ENCODE measurements around the gene SFMBT2.
"Not testable (repeated sequence)": the region's sequence is repeated elsewhere in the genome, so short reads cannot be mapped to it uniquely, and the experiment has no call there.

The SFMBT2 gene

DNA sequence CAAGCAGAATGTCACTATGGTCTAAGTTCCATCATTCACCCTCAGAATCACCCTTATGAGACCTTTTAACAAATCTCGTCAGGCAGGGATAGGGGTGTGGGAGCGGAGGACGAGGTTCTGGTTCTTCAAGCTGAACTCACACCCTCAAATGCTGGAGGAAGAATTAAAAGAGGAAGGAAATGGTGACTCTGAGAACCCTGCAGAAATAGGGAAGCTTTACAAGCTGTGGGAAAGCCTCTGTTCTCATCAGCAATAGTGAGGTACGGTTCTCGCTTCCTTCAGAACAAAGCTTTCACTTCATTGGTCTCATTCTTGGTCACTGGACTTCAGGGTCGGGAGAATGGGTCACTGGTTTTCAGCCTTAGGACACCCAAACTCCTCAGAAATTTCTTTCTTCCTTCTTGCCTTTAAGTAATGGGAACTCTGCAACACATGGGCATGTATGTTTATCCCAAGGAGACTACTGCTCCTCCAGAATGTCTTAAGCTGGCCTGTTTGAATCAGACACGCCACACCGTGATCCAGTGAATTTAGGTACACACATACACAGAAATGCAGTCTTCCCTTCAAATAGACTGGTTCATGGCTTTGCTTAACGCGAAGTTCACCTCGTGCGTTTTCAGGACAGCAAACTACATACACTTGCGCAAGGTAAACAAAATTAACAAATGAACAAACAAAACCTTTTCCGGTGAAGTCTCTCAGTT, 226.0 kb downstream of the SFMBT2 start:
- DNase-seq (ENCODE audit: low read depth), result no peak

DNA sequence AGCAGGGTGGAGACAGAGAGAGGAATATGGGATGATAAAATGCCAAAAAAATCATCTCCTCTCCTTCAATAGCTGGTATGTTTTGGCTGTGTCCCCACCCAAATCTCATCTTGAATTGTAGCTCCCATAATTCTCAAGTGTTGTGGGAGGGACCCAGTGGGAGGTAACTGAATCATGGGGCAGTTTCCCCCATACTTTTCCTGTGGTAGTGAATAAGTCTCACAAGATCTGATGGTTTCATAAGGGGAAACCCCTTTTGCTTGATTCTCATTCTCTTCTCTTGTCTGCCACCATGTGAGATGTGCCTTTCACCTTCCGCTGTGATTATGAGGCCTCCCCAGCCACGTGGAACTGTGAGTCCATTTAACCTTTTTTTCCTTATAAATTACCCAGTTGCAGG, 226.7 kb downstream of the SFMBT2 start:
- DNase-seq (ENCODE audit: low read depth), result not testable (repeated sequence)

DNA sequence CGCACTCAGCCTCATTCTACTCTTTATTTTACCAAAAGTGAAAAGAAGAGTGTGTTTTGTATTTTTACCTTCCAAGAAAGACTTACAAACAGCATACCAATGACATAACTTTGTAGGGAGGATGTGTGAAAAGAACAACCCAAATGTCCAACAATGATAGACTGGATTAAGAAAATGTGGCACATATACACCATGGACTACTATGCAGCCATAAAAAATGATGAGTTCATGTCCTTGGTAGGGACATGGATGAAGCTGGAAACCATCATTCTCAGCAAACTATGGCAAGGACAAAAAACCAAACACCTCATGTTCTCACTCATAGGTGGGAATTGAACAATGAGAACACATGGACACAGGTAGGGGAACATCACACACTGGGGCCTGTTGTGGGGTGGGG, 228.5 kb downstream of the SFMBT2 start:
- DNase-seq (ENCODE audit: low read depth), result not testable (repeated sequence)

DNA sequence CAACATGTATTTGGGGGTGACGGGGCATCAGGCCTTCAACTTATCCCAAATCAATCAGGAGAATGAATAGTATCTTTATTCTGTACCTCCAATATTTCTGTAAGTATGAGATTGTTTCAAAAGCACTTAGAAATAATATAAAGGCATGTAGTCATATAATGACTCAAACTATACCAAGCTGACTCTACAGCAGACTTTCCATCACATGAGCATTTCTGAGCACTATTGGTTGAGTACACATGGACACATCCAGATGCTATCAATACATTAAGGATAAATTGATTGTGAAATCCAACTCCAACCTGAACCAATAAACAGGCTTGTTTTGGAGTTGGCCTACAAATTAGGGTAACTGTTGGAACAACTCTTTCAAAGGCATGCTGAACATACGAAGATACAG, 229.4 kb downstream of the SFMBT2 start:
- no peak for DNase-seq (ENCODE audit: low read depth)

DNA sequence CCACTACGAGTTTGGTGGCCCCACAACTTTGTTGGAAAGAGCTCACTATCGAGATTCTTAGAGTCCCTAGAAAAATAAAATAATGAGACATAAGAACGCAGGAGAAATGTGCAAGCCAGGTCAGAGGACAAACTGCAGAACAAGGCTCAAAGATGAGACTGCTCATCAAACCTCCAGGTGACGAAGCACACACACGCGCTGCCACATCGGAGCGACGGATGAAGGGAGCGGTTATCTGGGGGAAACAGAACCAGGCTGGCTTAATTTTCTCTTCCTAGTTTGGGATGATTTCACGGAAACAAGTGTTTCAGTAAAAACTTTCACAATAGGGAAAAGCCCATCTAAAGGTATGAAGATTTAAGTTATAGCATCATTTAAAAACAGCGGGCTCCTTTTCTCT, 231.3 kb downstream of the SFMBT2 start:
- DNase-seq (ENCODE audit: low read depth), result no peak

DNA sequence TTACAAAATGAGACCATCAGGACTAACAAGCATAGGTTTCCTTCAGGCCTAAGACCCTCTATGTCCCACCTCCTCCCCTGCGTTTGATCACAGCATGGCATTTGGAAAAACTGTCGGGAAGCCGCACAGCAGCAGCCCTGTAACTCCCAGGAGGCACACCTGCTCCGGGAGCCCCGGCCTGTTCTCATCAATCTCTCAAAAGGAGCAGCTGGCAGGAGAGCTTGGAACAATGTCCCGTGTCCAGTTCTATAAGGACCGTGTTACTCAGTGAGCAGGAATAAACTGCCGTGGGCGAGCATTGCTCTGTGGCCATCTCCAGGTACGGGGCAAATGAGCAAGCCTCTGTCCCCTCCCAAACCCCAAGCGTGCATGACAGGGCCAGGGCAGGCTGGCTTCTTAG, 236.9 kb downstream of the SFMBT2 start:
- no peak for DNase-seq (ENCODE audit: low read depth)

DNA sequence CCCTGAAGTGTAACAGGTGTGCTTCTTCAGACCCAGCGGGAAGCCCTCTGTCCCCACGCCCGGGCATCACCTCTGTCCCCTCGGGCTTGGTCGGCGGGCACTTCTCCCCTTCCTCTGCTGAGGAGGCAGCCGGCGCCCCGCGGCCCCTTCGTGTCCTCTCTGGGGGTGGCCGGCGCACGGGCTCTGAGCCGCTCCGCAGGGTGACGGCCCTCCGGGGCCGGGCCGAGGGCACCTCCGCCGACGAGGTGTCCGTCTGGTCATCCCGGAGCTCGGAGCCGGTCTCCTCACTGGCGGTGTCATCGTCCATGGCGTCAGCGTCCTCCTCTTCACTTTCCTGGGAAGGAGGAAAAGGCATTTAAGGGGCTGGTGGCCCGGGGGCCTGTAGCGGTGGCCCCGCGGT, 239.0 kb downstream of the SFMBT2 start:
- no peak for DNase-seq (ENCODE audit: low read depth)

DNA sequence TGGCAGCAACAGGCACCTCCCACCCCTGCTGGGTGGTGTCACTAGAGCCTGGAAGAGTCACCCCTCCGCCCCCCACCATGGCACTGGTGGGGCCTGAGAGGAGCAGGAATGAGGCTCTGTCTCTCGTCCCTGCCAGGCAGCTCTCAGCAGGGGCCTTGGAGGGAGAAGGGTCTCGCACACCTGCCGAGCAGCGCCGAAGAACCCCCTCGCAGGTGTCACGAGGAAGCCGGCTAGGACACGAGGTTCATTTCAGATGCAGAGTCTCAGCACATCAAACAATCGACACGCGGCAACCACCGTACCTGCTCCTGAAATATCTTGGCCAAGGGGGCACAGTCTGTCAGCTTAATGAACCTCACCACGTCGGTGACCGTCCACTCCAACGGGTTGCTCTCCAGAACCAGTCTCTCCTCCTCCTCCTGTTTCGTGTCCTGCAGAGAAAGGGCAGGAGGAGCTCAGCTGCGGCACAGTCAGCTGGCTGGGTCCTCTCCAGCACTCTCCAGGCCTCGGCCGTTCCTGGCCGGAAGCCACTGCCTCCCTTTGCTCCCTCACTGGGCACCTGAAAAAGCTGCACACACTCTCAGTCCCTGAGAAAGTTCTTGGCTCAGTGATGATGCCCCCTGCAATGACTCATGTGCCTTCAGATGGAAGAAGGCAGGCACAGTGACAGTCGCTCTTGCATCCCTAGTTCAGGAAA, 240.1 kb downstream of the SFMBT2 start:
- DNase-seq (ENCODE audit: low read depth), result no peak

DNA sequence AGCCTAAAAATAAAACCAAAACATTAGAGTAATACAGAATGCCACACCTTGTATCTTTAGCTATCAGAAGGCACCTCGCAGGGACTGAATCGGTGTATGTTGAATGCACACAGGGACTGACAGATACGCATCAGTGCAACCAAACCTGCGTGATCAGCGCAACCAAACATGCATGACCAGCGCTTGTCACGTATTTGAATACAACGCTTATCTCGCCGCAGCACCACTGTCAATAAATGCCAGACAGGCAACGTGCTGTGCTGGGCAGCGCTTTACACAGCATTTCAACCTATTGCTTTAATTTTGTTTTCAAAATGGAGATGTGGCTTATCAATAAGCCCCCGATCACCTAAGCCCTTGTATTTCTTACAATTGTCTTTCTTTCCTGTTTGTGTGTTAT, 242.4 kb downstream of the SFMBT2 start:
- no peak for DNase-seq (ENCODE audit: low read depth)

DNA sequence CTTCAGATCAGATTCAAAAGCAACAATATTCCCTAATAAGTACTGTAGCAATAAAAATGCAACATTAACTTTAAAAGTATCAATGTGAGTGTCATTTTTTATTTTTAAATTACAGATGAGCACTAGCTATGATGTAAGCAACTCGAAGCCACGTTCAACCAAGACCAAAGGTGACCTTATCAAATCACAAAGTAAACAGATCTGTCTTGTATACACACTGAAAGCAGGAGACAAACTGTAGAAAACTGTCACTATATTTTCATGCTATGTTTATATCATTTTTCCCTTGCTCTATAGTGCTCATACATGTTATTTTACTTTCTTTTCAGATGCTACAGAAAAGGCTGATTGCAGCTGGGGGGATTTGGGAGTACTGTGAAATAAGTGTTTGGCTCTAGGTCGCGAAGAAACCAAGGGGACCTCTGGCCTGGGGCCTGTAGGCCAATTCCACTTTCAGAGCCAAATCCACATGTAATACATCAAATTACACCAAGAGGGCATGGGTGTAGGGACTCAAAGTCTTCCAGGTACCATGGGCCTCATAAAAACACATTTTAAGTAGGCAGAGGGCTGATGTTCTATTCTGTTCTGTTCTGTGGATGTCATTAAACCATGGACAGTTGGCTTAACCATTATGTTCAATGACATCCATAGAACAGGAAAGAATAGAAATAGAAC, 245.2 kb downstream of the SFMBT2 start:
- no peak for DNase-seq (ENCODE audit: low read depth)

DNA sequence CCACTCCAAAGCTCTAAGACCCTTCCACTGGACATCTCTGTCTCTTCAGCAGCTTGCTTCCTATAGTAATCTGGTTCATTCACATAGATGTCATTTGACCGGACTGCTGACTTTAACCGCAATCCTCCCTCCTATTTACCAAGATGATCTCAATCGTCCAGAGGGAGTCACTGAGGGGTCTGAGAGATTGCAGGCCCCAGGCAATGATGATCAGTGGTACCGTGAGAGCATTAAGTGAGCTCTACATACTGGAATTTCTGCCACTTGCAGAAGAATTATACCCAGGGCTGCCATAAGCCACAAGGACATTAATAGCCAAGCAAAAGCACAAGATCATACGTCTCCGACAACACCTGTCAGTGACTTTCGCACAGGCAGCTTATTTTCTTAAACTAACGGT, 245.9 kb downstream of the SFMBT2 start:
- no peak for DNase-seq (ENCODE audit: low read depth)

DNA sequence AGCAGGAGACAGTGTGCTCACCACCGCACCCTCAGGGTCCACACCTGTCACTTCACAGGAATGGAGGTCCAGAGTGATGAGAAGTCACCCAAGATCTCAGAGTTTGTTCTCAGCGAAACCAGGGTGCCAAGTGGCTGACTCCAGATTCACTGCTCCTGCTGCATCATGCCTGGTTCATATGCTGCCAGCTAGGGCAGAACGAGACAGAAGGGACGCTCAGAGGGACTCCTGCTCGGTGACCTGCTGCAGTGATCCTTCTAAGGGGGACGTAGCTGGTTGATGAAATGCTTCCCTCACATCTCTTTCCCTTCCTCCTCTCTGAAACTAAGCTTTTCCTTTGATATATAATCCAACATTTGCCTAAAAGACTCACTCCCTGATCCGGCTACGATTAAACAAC, 248.5 kb downstream of the SFMBT2 start:
- DNase-seq (ENCODE audit: low read depth), result no peak

DNA sequence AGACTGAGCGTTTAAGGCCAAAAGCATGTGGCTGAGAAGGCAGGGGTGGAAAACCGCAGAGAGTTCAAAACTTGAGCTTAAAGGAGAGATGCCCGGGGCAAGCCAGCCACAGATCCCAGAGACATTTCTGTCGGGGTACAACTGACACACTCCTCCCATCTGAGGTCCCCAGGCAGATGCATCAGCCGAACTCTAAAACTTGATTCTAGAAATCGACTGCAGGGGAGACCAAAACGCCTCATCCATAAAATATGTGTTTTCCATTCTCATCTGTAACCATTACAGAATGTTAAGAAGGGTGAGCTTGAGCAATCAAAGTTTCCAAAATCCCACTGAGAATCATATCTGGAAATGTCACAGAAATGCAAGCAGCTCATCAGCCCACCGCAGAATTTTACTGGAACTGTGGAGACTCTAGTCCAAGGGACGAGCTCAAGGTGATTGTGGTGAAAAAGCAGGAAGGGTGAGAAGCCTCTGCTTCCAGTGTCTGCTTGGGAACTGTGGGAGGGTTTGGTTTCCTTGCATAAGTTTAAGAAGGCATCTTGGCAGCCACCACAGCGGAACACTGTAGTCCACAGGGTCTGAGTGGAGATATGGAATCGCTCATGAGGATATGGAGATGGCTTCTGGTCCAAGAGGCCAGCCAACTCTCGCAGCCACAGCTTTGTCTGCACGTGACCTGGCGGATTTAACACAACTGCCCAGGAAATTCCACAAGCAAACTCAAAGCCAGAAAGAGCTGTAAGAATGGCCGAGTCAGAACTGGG, 249.2 kb downstream of the SFMBT2 start:
- DNase-seq (ENCODE audit: low read depth), result no peak

DNA sequence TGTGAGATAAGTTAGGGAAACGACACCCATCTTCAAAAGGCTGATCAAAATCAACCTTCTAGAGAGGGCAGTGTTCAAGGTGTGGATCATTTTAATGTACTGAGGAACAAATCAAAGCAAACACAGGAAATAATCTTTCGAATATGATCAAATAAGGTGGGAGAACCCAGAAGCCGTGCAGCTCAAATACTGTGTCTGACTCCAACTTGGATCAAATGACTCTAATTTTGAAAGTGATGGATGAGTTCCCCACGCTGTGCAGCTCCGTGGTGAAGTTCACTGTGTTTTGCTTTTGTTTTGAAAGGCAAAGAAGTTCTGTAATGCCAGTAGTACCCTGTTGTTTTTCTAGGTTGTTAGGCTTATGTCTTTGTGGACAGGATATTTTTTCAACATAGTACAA, 250.9 kb downstream of the SFMBT2 start:
- no peak for DNase-seq (ENCODE audit: low read depth)

DNA sequence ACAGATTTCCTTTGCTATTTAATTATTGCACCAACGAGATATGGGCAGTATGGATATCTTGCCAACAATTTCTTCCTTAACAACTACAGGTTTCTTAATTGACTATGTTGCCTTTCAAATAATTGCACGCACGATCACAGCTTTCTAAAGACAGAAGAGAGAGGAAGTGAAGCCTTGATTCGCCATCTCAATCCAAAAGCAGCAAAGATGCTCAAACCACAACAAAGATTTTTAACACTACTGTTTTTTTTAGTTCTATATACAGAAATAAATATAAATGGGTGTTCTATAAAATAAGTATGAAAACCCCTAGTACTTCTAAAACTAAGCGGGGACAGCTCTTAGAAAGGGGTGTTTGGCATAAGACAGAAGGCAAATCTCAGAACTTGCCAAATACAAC, 251.3 kb downstream of the SFMBT2 start:
- no peak for DNase-seq (ENCODE audit: low read depth)

DNA sequence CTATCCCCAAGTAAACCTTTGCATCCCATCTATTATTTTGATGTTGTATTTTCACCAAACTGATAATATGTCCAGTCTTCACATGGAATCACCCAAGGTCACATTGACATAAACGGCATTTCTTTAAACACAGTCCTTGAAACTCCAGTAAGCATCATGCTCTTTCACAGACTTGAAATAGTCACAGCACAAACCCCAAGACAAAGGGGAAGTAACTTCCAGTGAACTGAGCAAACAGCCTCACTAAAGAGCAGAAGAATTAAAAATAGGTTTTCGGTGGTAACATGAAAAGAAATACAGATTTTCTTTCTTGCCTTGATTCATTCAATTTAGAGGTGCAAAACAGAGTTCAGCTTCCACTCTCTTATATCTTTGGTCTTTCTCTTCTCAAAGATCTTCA, 253.7 kb downstream of the SFMBT2 start:
- no peak for DNase-seq (ENCODE audit: low read depth)

DNA sequence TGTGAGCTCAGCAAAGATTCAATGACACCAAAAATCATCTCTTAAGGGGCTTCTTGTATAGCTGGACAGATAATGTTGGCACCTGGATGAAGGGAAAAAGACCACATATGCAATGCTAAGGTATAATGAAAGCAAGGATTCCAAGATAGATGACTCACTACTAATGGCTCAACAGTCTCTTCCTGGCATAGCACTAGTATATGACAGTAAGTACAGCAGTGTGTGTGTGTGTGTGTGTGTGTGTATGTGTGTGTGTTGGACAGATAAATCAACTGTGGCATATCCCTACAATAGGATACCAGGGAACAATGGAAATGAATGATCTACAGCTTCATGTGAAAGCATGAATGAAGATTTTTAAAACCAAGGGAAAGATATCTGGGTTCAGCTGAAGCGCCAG, 257.1 kb downstream of the SFMBT2 start:
- no peak for DNase-seq (ENCODE audit: low read depth)

DNA sequence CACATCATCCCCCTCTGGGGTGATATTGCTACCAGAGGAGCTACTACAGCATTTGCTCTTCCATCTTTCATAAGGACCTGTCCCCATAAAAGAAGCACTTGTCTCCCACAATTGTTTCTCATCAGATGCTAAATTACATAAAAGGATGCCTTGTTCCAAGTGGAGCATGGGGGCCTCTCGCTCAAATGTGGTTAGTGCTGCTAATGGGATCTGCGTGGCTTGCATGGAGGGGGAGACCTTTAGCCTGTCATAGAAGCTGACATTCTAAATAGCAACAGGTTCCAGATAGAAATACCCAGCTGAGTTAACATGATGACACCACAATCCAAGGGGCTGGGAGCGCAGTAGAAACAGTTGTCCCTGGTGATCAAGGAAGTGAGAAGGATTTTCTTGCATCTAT, 257.9 kb downstream of the SFMBT2 start:
- DNase-seq (ENCODE audit: low read depth), result no peak

DNA sequence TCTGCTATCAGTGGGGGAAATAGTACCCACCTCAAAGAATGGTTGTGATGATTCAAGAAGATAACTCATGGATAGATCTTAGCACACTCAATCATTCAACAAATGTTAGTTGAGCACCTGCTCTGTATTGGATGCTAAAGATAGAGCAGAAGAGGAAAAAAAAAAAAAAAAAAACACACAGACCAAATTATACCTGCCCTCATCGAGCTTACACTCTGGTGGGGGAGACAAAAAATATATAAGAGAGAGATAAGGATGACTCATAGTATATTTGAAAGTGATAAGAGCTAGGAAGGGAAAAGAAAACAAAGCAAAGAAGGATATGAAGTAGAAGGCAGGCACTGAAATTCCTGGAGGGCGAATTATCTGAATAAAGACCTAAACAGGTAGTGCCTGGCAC, 258.5 kb downstream of the SFMBT2 start:
- DNase-seq (ENCODE audit: low read depth), result no peak

DNA sequence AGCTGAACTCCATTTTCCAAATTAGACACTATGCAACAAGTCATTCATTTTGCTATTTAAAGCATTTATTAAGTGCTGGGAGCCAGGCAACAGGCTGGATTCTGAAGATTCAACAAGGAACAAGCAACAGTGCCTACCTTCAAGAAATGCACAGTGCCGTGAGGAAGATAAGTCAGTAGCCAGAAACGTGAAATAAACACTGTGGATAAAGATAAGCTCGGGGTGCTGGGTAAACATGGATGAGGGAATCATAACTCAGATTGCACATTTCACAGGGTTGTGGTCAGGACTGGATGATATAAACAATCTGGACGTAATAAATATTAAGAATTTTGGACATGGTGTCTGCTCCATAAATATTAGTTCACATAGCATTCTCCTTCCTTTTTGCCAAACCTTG, 259.3 kb downstream of the SFMBT2 start:
- no peak for DNase-seq (ENCODE audit: low read depth)

DNA sequence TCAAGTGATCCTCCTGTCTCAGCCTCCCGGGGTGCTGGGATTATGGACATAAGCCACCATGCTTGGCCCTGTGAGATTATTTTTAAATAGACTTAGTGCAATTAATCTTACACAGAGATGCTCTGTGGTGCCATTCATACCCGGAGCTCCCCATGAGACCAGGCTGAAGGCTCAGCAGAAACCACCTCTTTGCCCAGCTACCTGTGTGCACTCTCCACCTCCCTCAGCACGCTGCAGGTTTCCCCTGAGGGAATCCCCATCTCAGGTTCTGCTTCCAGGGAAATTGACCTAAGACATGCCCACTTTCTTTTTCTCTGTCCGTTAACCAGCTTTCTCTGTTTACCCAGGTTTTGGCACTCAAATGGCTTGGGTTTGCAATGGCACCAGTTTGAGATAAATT, 260.5 kb downstream of the SFMBT2 start:
- no peak for DNase-seq (ENCODE audit: low read depth)

DNA sequence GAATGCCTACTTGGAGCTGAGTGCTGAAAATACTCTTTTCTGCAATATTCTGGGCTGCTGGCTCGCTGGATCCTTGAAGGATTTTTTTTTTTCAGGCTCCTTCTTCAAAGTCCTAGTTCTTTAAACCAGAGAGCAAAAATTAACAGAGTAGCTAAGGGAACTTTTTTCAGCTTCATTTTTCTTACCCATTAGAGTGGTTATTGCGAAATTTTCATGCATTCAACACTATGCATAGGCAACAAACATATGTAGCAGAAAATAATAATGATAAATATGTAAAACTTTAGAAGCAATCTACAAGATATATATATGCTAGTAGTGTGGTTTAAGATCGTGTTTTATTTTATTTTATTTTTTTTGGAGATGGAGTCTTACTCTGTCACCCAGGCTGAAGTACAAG, 264.6 kb downstream of the SFMBT2 start:
- DNase-seq (ENCODE audit: low read depth), result no peak

DNA sequence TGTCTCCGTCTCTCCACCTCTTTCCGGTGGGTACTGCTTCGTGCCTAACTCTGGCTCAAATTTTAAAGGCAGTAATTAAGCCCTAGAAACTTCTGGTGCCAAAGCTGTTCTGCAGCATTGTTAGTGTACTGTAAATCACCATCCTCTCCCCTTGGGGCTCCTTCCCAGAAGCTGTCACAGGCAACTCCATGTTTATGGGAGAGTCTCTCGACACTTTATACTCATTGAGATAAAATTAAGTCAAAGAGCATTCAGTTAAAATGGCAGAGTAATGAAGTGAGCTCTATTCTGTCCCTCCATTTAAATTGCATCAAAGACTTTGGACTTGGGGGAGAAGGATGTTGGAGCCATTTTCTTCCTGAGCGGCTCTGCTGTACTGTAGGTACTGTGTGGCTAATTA, 274.8 kb downstream of the SFMBT2 start:
- DNase-seq (ENCODE audit: low read depth), result no peak
